ENCODE results near the gene IL6. TPM values are rescaled to one million over a fixed set of nuclear protein-coding genes. Genes with fewer than 3 reads are reported as not detected.
"Not testable (repeated sequence)": the region's sequence is repeated elsewhere in the genome, so short reads cannot be mapped to it uniquely, and the experiment has no call there.

IL6 gene
- total and polyA plus RNA-seq, 10 donors = 1.8 to 11.8 (median 4.1) TPM

GRCh38 chr7:22704722-22705121, 22.3 kb upstream of the IL6 start:
- DNase-seq; H3K36me3 ChIP-seq; H3K27me3 ChIP-seq (replicated peaks in 1 of 7); H3K27ac ChIP-seq; H3K9me3 ChIP-seq; intact Hi-C loops (cut with DNase I; ENCODE audit: low total_unique reads); H3K4me3 ChIP-seq: not testable (repeated sequence)
- H3K4me1 ChIP-seq = peaks cover 6 to 35% (median 22%) of the 10 kb centered on the region in 6 donors
- WGBS, 5 donors = 80 to 90% (median 82%) methylated on average over 6 of the region's 6 CpGs

- intact Hi-C loops (cut with DNase I; ENCODE audit: low total_unique reads); DNase-seq; H3K36me3 ChIP-seq; H3K4me3 ChIP-seq; H3K27me3 ChIP-seq (replicated peaks in 1 of 7); H3K9me3 ChIP-seq; H3K27ac ChIP-seq: not testable (repeated sequence)
- peaks cover 1 to 23% (median 10%) of the 10 kb centered on the region in 6 donors for H3K4me1 ChIP-seq
- 92 to 99% (median 94%) methylated on average over 6 to 7 of the region's 7 CpGs for WGBS, 5 donors
Observed at GRCh38 chr7:22705874-22706273, 21.1 kb upstream of the IL6 start.

- H3K4me3 ChIP-seq; H3K9me3 ChIP-seq; H3K27me3 ChIP-seq (replicated peaks in 1 of 7); DNase-seq; H3K27ac ChIP-seq; intact Hi-C loops (cut with DNase I; ENCODE audit: low total_unique reads); H3K36me3 ChIP-seq: not testable (repeated sequence)
- WGBS, 5 donors = 93 to 98% (median 97%) methylated on average over 5 to 6 of the region's 6 CpGs
- peaks cover 0 to 11% (median 4%) of the 10 kb centered on the region in 6 donors for H3K4me1 ChIP-seq
Observed at GRCh38 chr7:22707026-22707691, 19.8 kb upstream of the IL6 start.

GRCh38 chr7:22708214-22708613, 18.8 kb upstream of the IL6 start:
- H3K4me3 ChIP-seq; H3K27ac ChIP-seq; DNase-seq; H3K4me1 ChIP-seq; H3K27me3 ChIP-seq (replicated peaks in 1 of 7); intact Hi-C loops (cut with DNase I; ENCODE audit: low total_unique reads); H3K9me3 ChIP-seq; H3K36me3 ChIP-seq: not testable (repeated sequence)
- 83 to 98% (median 90%) methylated on average over 2 to 4 of the region's 4 CpGs for WGBS, 5 donors

DNA sequence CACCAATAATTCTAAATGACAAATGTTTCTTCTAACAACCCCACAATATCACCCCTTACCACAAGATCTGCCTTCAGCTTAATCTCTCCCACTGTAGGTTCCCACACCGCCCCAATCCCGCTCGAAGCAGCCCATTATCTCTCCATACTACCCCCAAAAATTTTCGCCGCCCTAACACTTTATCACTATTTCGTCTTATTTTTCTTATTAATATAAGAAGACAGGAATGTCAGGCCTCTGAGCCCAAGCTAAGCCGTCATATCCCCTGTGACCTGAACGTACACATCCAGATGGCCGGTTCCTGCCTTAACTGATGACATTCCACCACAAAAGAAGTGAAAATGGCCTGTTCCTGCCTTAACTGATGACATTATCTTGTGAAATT, 18.3 kb upstream of the IL6 start:
- H3K27me3 ChIP-seq (replicated peaks in 1 of 7); intact Hi-C loops (cut with DNase I; ENCODE audit: low total_unique reads); H3K9me3 ChIP-seq; H3K27ac ChIP-seq; H3K4me3 ChIP-seq; H3K36me3 ChIP-seq; DNase-seq: not testable (repeated sequence)
- WGBS, 5 donors = 92 to 97% (median 92%) methylated on average over 9 of the region's 9 CpGs
- peaks cover 0 to 12% (median 0%) of the 10 kb centered on the region in 6 donors for H3K4me1 ChIP-seq

DNA sequence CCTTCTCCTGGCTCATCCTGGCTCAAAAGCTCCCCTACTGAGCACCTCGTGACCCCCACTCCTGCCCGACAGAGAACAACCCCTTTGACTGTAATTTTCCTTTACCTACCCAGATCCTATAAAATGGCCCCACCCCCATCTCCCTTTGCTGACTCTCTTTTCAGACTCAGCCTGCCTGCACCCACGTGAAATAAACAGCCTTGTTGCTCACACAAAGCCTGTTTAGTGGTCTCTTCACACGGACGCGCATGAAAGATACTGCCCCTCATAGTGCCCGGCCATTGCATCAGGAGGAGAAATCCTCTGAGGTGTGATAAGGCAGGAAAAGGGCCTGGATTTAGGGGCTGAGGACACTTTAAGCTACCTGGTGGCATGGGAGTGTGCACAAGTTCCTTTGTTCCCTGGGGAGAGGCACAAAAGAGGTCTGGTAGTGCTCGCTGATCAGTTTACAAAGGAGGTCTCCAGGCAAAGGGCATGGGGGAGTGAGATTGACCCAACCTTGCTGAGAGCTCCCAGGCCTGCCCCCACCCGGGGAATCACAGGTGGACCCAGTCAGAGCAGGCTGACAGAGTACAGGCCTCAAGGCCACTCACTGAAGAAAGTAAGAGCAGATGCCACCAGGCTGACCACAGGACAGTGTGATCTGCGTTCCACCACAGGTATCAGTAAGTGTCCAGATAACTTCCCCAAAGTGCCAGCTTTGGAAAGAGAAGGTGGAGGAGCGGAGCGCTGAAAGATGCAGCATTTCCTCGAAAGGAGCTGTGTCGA, 17.8 kb upstream of the IL6 start:
- WGBS, 5 donors = 86 to 91% (median 87%) methylated on average over 11 to 12 of the region's 14 CpGs
- intact Hi-C loops (cut with DNase I; ENCODE audit: low total_unique reads) = not testable (repeated sequence)

GRCh38 chr7:22709857-22710256, 17.1 kb upstream of the IL6 start:
- H3K36me3 ChIP-seq = no peaks in the 10 kb centered on the region
- peak overlapping the region in 7 of 8 donors; percentile 36 to 74 (median 47) for H3K27ac ChIP-seq
- TF ChIP-seq POLR2AphosphoS5 (IDR thresholded peaks at IDR 0.05) = no peak
- TF ChIP-seq POLR2A (IDR thresholded peaks at IDR 0.05) = no peak
- TF ChIP-seq, protein P1, sequence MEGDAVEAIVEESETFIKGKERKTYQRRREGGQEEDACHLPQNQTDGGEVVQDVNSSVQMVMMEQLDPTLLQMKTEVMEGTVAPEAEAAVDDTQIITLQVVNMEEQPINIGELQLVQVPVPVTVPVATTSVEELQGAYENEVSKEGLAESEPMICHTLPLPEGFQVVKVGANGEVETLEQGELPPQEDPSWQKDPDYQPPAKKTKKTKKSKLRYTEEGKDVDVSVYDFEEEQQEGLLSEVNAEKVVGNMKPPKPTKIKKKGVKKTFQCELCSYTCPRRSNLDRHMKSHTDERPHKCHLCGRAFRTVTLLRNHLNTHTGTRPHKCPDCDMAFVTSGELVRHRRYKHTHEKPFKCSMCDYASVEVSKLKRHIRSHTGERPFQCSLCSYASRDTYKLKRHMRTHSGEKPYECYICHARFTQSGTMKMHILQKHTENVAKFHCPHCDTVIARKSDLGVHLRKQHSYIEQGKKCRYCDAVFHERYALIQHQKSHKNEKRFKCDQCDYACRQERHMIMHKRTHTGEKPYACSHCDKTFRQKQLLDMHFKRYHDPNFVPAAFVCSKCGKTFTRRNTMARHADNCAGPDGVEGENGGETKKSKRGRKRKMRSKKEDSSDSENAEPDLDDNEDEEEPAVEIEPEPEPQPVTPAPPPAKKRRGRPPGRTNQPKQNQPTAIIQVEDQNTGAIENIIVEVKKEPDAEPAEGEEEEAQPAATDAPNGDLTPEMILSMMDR (IDR thresholded peaks at IDR 0.05 in 8 of 11, conservative IDR thresholded peaks at IDR 0.05 in 3 of 11) = no peak
- WGBS, 5 donors = 78 to 86% (median 84%) methylated on average over 4 of the region's 4 CpGs
- no peaks in the 10 kb centered on the region for H3K9me3 ChIP-seq
- DNase-seq = no peak
- H3K27me3 ChIP-seq (replicated peaks in 1 of 7) = no peaks in the 10 kb centered on the region
- peaks cover 0 to 20% (median 0%) of the 10 kb centered on the region in 6 donors for H3K4me1 ChIP-seq
- intact Hi-C loops (cut with DNase I; ENCODE audit: low total_unique reads) = no loop called here
- H3K4me3 ChIP-seq = no peak overlapping the region

More for the DNA sequence above, 17.8 kb upstream of the IL6 start:
- H3K27ac ChIP-seq = peak overlapping the region in 7 of 8 donors; percentile 36 to 74 (median 47)
- not testable (repeated sequence) for H3K4me3 ChIP-seq; H3K9me3 ChIP-seq; H3K27me3 ChIP-seq (replicated peaks in 1 of 7); H3K36me3 ChIP-seq; DNase-seq
- H3K4me1 ChIP-seq = peaks cover 0 to 18% (median 0%) of the 10 kb centered on the region in 6 donors

All from spleen (tissue), 11 donors.